Thymus (tissue), 14 donors: ENCODE data around the gene PPM1A. TPM values are rescaled to one million over a fixed set of nuclear protein-coding genes. Genes with fewer than 3 reads are reported as not detected.
A peak's percentile ranks its signal among the peaks of the same experiment; 100 is the strongest.

Experiments
- DNase-seq, 9 donors: peaks; one replicate each; pipeline ENCODE4 v3.0.0-alpha.2; 2013; ENCODE audit warnings: low spot score in 9 of 9, low read depth in 6 of 9, missing footprints in 1 of 9
- H3K27ac ChIP-seq, 2 donors: one replicate each; pipeline ENCODE4 v1.5.1; 2013; ENCODE audit warnings: control low read depth in 1 of 2, low read depth in 1 of 2, low read length in 1 of 2, mild to moderate bottlenecking in 1 of 2, moderate library complexity in 1 of 2
- H3K27me3 ChIP-seq, 2 donors: one replicate each; pipeline ENCODE4 v1.5.1; 2013; ENCODE audit warnings: low read length in 1 of 2; ENCODE audit not compliant: control insufficient read depth in 2 of 2, insufficient read depth in 1 of 2
- H3K36me3 ChIP-seq, 2 donors: one replicate each; pipeline ENCODE4 v1.5.1; 2013; ENCODE audit warnings: low read length in 1 of 2, mild to moderate bottlenecking in 1 of 2, moderate library complexity in 1 of 2; ENCODE audit not compliant: control insufficient read depth in 2 of 2, insufficient read depth in 2 of 2
- H3K4me1 ChIP-seq, 2 donors: one replicate each; pipeline ENCODE4 v1.5.1; 2013; ENCODE audit warnings: low read length in 2 of 2; ENCODE audit not compliant: control insufficient read depth in 2 of 2, insufficient read depth in 2 of 2
- H3K4me3 ChIP-seq, 2 donors: one replicate each; pipeline ENCODE4 v1.5.1; 2013; ENCODE audit warnings: low read length in 2 of 2, control low read depth in 1 of 2, mild to moderate bottlenecking in 1 of 2
- H3K9me3 ChIP-seq, 2 donors: one replicate each; pipeline ENCODE4 v1.5.1; 2013; ENCODE audit warnings: low read length in 1 of 2, mild to moderate bottlenecking in 1 of 2; ENCODE audit not compliant: control insufficient read depth in 2 of 2, insufficient read depth in 1 of 2
- WGBS: extraction: QIAGEN DNeasy Blood & Tissue Kit; methylation state at CpG from one replicate; pipeline ENCODE4 v1.1.7; 2013; 5-methylcytosine and 5-hydroxymethylcytosine counted together
- long read RNA-seq, 10 donors: transcript quantifications; one replicate each; lab custom pipeline, GENCODE V29; 2026
- polyA plus RNA-seq: library from polyadenylated mRNA; stranded (reverse); fragments of 200-250 nt; gene quantifications from one replicate; pipeline ENCODE4 v1.2.3, GENCODE V29; 2013
- total RNA-seq: library from RNA; stranded (reverse); fragments of 120-200 nt; gene quantifications from one replicate; pipeline ENCODE4 v1.2.4, GENCODE V29; 2013
- donor health status: healthy.

Gene PPM1A
- 25.2 TPM for total RNA-seq
- polyA plus RNA-seq: 41.6 TPM
- long read RNA-seq, donor 1: 0 reads
- long read RNA-seq, donor 2: 0 reads
- long read RNA-seq, donor 3, full-length matches to known transcripts: 10 of 22 reads
- long read RNA-seq, donor 3, partial matches to known transcripts: 12 of 22 reads
- long read RNA-seq, donor 3, other reads (novel, unspliced or antisense): 0 of 22 reads
- long read RNA-seq, donor 4, full-length matches to known transcripts: 1 of 1 reads
- long read RNA-seq, donor 4, partial matches to known transcripts: 0 of 1 reads
- long read RNA-seq, donor 4, other reads (novel, unspliced or antisense): 0 of 1 reads
- long read RNA-seq, donor 5, full-length matches to known transcripts: 12 of 23 reads
- long read RNA-seq, donor 5, partial matches to known transcripts: 11 of 23 reads
- long read RNA-seq, donor 5, other reads (novel, unspliced or antisense): 0 of 23 reads
- long read RNA-seq, donor 6, full-length matches to known transcripts: 8 of 8 reads
- long read RNA-seq, donor 6, partial matches to known transcripts: 0 of 8 reads
- long read RNA-seq, donor 6, other reads (novel, unspliced or antisense): 0 of 8 reads
- long read RNA-seq, donor 7, full-length matches to known transcripts: 8 of 8 reads
- long read RNA-seq, donor 7, partial matches to known transcripts: 0 of 8 reads
- long read RNA-seq, donor 7, other reads (novel, unspliced or antisense): 0 of 8 reads
- long read RNA-seq, donor 8, full-length matches to known transcripts: 1 of 1 reads
- long read RNA-seq, donor 8, partial matches to known transcripts: 0 of 1 reads
- long read RNA-seq, donor 8, other reads (novel, unspliced or antisense): 0 of 1 reads
- long read RNA-seq, donor 9, full-length matches to known transcripts: 1 of 1 reads
- long read RNA-seq, donor 9, partial matches to known transcripts: 0 of 1 reads
- long read RNA-seq, donor 9, other reads (novel, unspliced or antisense): 0 of 1 reads
- long read RNA-seq, donor 10, full-length matches to known transcripts: 13 of 13 reads
- long read RNA-seq, donor 10, partial matches to known transcripts: 0 of 13 reads
- long read RNA-seq, donor 10, other reads (novel, unspliced or antisense): 0 of 13 reads

- under 1% methylated on average over 73 of the region's 74 CpGs for WGBS
- peak; percentile 87 to 97 (median 94) for DNase-seq
Observed at GRCh38 chr14:60248697-60249318, at the start of gene PPM1A. TSS of gene PPM1A (plus strand) at chr14:60249221. CDS start at chr14:60282704, 33,483 bp downstream.

GRCh38 chr14:60199321-60199720, 49.7 kb upstream of the PPM1A start:
- H3K27me3 ChIP-seq: no peaks in the 10 kb centered on the region
- H3K27ac ChIP-seq: no peak overlapping the region
- no peak overlapping the region for H3K4me3 ChIP-seq
- H3K4me1 ChIP-seq: no peaks in the 10 kb centered on the region
- H3K36me3 ChIP-seq: no peaks in the 10 kb centered on the region
- peaks cover 0 to 4% of the 10 kb centered on the region in 2 donors for H3K9me3 ChIP-seq
- DNase-seq: no peak

More at GRCh38 chr14:60248697-60249318, at the start of gene PPM1A:
- peak within 1 kb of the TSS; percentile 90 to 96 for H3K4me3 ChIP-seq
- H3K27me3 ChIP-seq: no peaks in the 10 kb centered on the region
- H3K36me3 ChIP-seq: no peaks in the 10 kb centered on the region
- H3K27ac ChIP-seq: peak within 1 kb of the TSS; percentile 100
- peaks cover 9 to 13% of the 10 kb centered on the region in 2 donors for H3K4me1 ChIP-seq
- H3K9me3 ChIP-seq: no peaks in the 10 kb centered on the region

- Histone ChIP-seq H3K27ac (no peak overlapping the region), H3K4me1 (no peaks in the 10 kb centered on the region), H3K27me3 (no peaks in the 10 kb centered on the region), H3K36me3 (no peaks in the 10 kb centered on the region), H3K4me3 (no peak overlapping the region), H3K9me3 (no peaks in the 10 kb centered on the region)
- WGBS: 87% methylated on average over 8 of the region's 8 CpGs
- DNase-seq: no peak
Observed at GRCh38 chr14:60204104-60204842, 44.7 kb upstream of the PPM1A start.

GRCh38 chr14:60204843-60205774, 43.9 kb upstream of the PPM1A start:
- no peaks in the 10 kb centered on the region for H3K27me3 ChIP-seq
- DNase-seq: no peak
- 87% methylated on average over 6 of the region's 6 CpGs for WGBS
- no peak overlapping the region for H3K27ac ChIP-seq
- no peaks in the 10 kb centered on the region for H3K36me3 ChIP-seq
- H3K9me3 ChIP-seq: no peaks in the 10 kb centered on the region
- H3K4me1 ChIP-seq: no peaks in the 10 kb centered on the region
- H3K4me3 ChIP-seq: no peak overlapping the region

DNA sequence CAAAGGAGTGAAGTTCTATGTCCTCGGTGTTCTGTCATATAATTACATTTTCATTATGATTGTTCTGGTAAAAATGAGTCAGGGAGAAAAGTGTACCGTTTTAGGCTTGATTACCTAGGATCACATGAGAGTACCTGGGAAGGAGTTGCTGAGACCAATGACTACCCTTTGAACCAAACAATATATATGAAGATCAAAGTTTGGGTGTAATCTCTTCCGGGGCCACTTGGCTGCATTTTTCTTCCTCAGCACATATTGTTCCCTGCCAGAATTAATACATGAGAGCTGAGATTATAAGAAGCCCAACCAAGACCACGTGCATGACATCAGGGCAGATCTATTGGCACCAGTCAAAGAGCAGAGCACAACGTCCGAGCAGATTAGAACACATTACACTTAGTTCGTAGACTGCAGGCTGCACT, 42.8 kb upstream of the PPM1A start:
- Histone ChIP-seq H3K27me3 (no peaks in the 10 kb centered on the region), H3K9me3 (no peaks in the 10 kb centered on the region), H3K4me3 (no peak overlapping the region), H3K27ac (no peak overlapping the region), H3K4me1 (no peaks in the 10 kb centered on the region), H3K36me3 (no peaks in the 10 kb centered on the region)
- no peak for DNase-seq
- WGBS: 96% methylated on average over 7 of the region's 7 CpGs

GRCh38 chr14:60206837-60207533, 42.0 kb upstream of the PPM1A start:
- H3K36me3 ChIP-seq: no peaks in the 10 kb centered on the region
- no peak overlapping the region for H3K27ac ChIP-seq
- no peak for DNase-seq
- H3K4me1 ChIP-seq: no peaks in the 10 kb centered on the region
- WGBS: 90% methylated on average over 6 of the region's 6 CpGs
- H3K27me3 ChIP-seq: no peaks in the 10 kb centered on the region
- H3K9me3 ChIP-seq: no peaks in the 10 kb centered on the region
- no peak overlapping the region for H3K4me3 ChIP-seq

DNA sequence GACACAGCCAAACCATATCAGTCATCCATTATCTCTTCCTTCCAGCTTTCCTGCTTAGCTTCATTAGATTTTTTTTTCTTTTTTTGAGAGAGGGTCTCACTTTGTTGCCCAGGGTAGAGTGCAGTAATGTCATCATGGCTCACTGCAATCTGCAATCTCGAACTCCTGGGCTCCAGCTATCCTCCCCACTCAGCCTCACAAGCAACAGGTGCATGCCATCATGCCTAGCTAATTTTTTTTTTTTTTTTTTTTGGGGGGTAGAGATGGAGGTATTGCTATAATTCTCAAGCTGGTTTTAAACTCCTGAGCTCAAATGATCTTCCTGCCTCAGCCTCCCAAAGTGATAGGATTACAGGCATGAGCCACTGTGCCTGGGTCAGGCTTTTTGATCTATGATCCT, 38.3 kb upstream of the PPM1A start:
- no peak for DNase-seq
- H3K4me3 ChIP-seq: no peak overlapping the region
- H3K4me1 ChIP-seq: no peaks in the 10 kb centered on the region
- 96% methylated on average over 1 of the region's 1 CpG for WGBS
- no peaks in the 10 kb centered on the region for H3K27me3 ChIP-seq
- no peak overlapping the region for H3K27ac ChIP-seq
- no peaks in the 10 kb centered on the region for H3K36me3 ChIP-seq
- H3K9me3 ChIP-seq: no peaks in the 10 kb centered on the region
